ENCODE measurements around the gene UBE2J1.
"Not testable (repeated sequence)": the region's sequence is repeated elsewhere in the genome, so short reads cannot be mapped to it uniquely, and the experiment has no call there.

UBE2J1 gene, protein sequence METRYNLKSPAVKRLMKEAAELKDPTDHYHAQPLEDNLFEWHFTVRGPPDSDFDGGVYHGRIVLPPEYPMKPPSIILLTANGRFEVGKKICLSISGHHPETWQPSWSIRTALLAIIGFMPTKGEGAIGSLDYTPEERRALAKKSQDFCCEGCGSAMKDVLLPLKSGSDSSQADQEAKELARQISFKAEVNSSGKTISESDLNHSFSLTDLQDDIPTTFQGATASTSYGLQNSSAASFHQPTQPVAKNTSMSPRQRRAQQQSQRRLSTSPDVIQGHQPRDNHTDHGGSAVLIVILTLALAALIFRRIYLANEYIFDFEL

DNA sequence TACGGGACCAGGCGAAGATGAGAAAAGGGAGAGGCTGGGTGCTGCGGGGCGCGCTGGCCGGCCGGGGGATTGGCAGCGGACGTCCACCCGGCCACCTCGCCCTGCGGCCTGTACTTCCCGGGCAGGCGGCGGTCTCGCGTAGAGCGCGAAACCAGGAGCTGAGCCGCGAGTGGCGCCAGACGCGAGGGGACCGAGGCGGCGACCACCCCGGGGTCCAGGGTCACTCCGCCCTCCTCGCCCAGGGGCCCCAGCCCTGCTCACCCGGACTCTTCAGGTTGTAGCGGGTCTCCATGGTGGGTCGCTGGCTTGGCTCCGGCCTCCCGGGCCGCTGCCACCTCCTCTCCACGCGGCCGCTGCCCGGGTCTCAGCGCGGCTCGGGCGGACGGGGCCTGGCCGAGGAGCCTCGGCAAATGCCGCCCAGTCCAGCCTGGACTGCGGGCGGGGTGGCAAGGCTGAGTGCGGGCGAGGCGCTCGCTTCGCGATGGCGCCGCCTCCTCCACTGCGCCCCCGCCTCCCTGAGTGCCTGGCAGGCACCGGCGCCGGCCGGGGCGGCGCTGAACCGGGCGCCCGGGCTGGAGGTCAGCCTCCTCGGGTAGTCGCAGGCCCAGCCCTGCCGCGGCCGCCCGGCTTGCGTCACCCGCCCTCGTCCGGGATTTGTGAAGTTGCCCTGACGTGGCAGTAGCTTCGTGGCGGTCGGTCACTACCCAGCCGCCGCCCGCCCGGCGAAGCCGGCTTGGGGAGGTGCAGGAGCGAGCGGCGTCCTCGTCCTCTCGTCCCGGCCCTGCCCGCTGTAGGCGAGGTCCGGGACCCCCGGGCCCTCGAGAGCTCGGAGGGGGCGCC, at the start of gene UBE2J1:
Gene UBE2J1, minus strand, starts transcription at position 445 of the 840 bp plus-strand sequence. Its CDS starts 153 bp downstream, at position 292.
- peak within 1 kb of the TSS; percentile 69 for H3K4me3 ChIP-seq (ENCODE audit: control insufficient read depth, low read depth, low read length)
- TF ChIP-seq CTCF (IDR thresholded peaks at IDR 0.05; ENCODE audit: control insufficient read depth, insufficient read depth, low read depth, low read length, missing control alignments): no peak
- DNase-seq (ENCODE audit: low read depth): peak; percentile 81

GRCh38 chr6:89400912-89401399, 48.4 kb upstream of the UBE2J1 start:
- DNase-seq (ENCODE audit: low read depth): no peak
- H3K4me3 ChIP-seq (ENCODE audit: control insufficient read depth, low read depth, low read length): no peak overlapping the region
- no peak for TF ChIP-seq CTCF (IDR thresholded peaks at IDR 0.05; ENCODE audit: control insufficient read depth, insufficient read depth, low read depth, low read length, missing control alignments)

GRCh38 chr6:89400050-89400449, 47.5 kb upstream of the UBE2J1 start:
- DNase-seq (ENCODE audit: low read depth): no peak
- TF ChIP-seq CTCF (IDR thresholded peaks at IDR 0.05; ENCODE audit: control insufficient read depth, insufficient read depth, low read depth, low read length, missing control alignments): no peak
- H3K4me3 ChIP-seq (ENCODE audit: control insufficient read depth, low read depth, low read length): no peak overlapping the region

- DNase-seq (ENCODE audit: low read depth): no peak
- no peak overlapping the region for H3K4me3 ChIP-seq (ENCODE audit: control insufficient read depth, low read depth, low read length)
- TF ChIP-seq CTCF (IDR thresholded peaks at IDR 0.05; ENCODE audit: control insufficient read depth, insufficient read depth, low read depth, low read length, missing control alignments): no peak
Observed at GRCh38 chr6:89398762-89399525, 46.4 kb upstream of the UBE2J1 start.

- not testable (repeated sequence) for H3K4me3 ChIP-seq (ENCODE audit: control insufficient read depth, low read depth, low read length); DNase-seq (ENCODE audit: low read depth)
Observed at GRCh38 chr6:89397884-89398283, 45.4 kb upstream of the UBE2J1 start.

- no peak overlapping the region for H3K4me3 ChIP-seq (ENCODE audit: control insufficient read depth, low read depth, low read length)
- TF ChIP-seq CTCF (IDR thresholded peaks at IDR 0.05; ENCODE audit: control insufficient read depth, insufficient read depth, low read depth, low read length, missing control alignments): no peak
- no peak for DNase-seq (ENCODE audit: low read depth)
Observed at GRCh38 chr6:89393659-89394058, 41.1 kb upstream of the UBE2J1 start.
